Measurements from ENCODE around the gene SLC9A9. TPM values are rescaled to one million over a fixed set of nuclear protein-coding genes. Genes with fewer than 3 reads are reported as not detected.

SLC9A9 gene
- polyA plus RNA-seq, 1 of the 3 experiments (the other 2 are of a cell fraction), result 0.05 TPM

GRCh38 chr3:143640774-143641173 lies 207.5 kb downstream of the SLC9A9 start:
- Histone ChIP-seq H3K36me3 (replicated peaks in 1 of 2; ENCODE audit: control insufficient read depth in 1 of 2, insufficient read depth in 2 of 2, low read length in 1 of 2) (no peaks in the 10 kb centered on the region), H3K4me2 (no peak overlapping the region), H2AFZ (ENCODE audit: low read depth) (no peak overlapping the region), H3K4me1 (ENCODE audit: control insufficient read depth in 1 of 2, insufficient read depth in 2 of 2, low read depth in 1 of 2, low read length in 1 of 2) (no peaks in the 10 kb centered on the region; a peak in 1 of 4 replicates), H3K9me3 (peaks cover 5% of the 10 kb centered on the region; the same call in 1 of the 2 replicates), H3K27me3 (ENCODE audit: insufficient read depth) (no peaks in the 10 kb centered on the region), H4K20me1 (ENCODE audit: insufficient read depth) (no peaks in the 10 kb centered on the region), H3K9me2 (no peaks in the 10 kb centered on the region), H3K27ac (ENCODE audit: low read depth in 2 of 2, low read length in 1 of 2) (no peak overlapping the region), H3K79me2 (ENCODE audit: insufficient read depth) (no peaks in the 10 kb centered on the region), H3K4me3 (ENCODE audit: low read depth in 2 of 2, low read length in 1 of 2) (no peak overlapping the region), H3F3A (replicated peaks; ENCODE audit: insufficient read depth) (no peaks in the 10 kb centered on the region), H3K9ac (no peak overlapping the region)
- 6% methylated on average over 3 of the region's 3 CpGs for WGBS (ENCODE audit: low lambda C conversion rate)
- DNase-seq, result no peak
- ChIA-PET POLR2A (no interaction called here), CTCF (no interaction called here)
- TF ChIP-seq JUND (IDR thresholded peaks at IDR 0.05) (no peak), POLR2AphosphoS5 (IDR thresholded peaks at IDR 0.05; ENCODE audit: low read depth, low read length) (no peak), GATA2 (CRISPR knock-in tag; IDR thresholded peaks at IDR 0.05) (no peak), NFIC (IDR thresholded peaks at IDR 0.05; ENCODE audit: borderline replicate concordance) (no peak), TAF1 (IDR thresholded peaks at IDR 0.05; ENCODE audit: borderline replicate concordance, low read depth, low read length) (no peak), CTCF (IDR thresholded peaks at IDR 0.05) (no peak), SMC3 (IDR thresholded peaks at IDR 0.05; ENCODE audit: low read depth, low read length) (no peak)

DNA sequence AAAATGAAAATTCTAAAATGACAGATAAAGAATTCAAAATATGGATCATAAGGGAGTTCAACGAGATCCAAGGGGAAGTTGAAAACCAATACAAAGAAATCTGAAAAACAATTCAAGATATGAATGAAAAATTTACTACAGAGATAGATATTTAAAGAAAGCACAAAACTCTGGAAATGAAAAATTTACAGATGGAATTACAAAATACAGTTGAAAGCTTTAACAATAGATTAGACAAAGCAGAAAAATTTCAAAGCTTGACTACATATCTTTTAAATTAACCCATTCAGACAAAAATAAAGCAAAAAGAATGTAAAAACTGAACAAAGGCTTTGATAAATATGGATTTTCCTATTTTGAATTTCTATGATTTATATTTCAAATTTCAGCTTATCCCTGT lies 211.1 kb downstream of the SLC9A9 start:
- CTCF ChIA-PET, result no interaction called here
- 0% methylated on average over 1 of the region's 1 CpG for WGBS (ENCODE audit: low lambda C conversion rate)
- Histone ChIP-seq H3K9me3 (peaks cover 5% of the 10 kb centered on the region; the same call in 1 of the 2 replicates), H3K27ac (ENCODE audit: low read depth in 2 of 2, low read length in 1 of 2) (no peak overlapping the region), H3K4me3 (ENCODE audit: low read depth in 2 of 2, low read length in 1 of 2) (no peak overlapping the region), H3K4me1 (ENCODE audit: control insufficient read depth in 1 of 2, insufficient read depth in 2 of 2, low read depth in 1 of 2, low read length in 1 of 2) (no peaks in the 10 kb centered on the region), H4K20me1 (ENCODE audit: insufficient read depth) (no peaks in the 10 kb centered on the region), H3K36me3 (replicated peaks in 1 of 2; ENCODE audit: control insufficient read depth in 1 of 2, insufficient read depth in 2 of 2, low read length in 1 of 2) (no peaks in the 10 kb centered on the region), H3K9me2 (no peaks in the 10 kb centered on the region), H3K9ac (no peak overlapping the region), H3F3A (replicated peaks; ENCODE audit: insufficient read depth) (no peaks in the 10 kb centered on the region), H2AFZ (ENCODE audit: low read depth) (no peak overlapping the region), H3K27me3 (ENCODE audit: insufficient read depth) (no peaks in the 10 kb centered on the region; the same call in 1 of the 2 replicates), H3K79me2 (ENCODE audit: insufficient read depth) (no peaks in the 10 kb centered on the region), H3K4me2 (no peak overlapping the region)
- POLR2A ChIA-PET, result no interaction called here
- DNase-seq, result no peak
- TF ChIP-seq JUND (IDR thresholded peaks at IDR 0.05), result no peak

DNA sequence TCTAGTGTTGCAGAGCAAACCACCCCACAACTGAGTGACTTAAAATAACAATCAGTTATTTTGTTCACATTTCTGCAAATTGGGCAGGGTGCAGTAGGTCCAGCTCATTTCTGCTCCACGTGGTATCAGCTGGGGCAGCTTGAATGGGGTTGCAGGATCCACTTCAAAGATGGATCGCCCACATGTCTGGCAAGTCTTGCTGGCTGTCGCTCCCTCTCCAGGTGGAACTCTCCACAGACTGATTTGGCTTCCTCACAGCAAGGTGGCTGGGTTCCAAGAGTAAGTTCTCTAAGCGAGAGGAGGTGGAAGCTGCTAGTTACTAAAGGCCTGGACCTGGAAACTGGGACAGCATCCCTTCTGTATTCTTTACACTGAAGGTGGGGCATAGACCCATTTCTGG lies 213.3 kb downstream of the SLC9A9 start:
- Histone ChIP-seq H3K9me2 (no peaks in the 10 kb centered on the region), H4K20me1 (ENCODE audit: insufficient read depth) (no peaks in the 10 kb centered on the region), H3K4me2 (no peak overlapping the region), H3K27me3 (ENCODE audit: insufficient read depth) (no peaks in the 10 kb centered on the region; the same call in 1 of the 2 replicates), H3K4me1 (ENCODE audit: control insufficient read depth in 1 of 2, insufficient read depth in 2 of 2, low read depth in 1 of 2, low read length in 1 of 2) (no peaks in the 10 kb centered on the region), H3K79me2 (ENCODE audit: insufficient read depth) (no peaks in the 10 kb centered on the region), H3K4me3 (ENCODE audit: low read depth in 2 of 2, low read length in 1 of 2) (no peak overlapping the region), H2AFZ (ENCODE audit: low read depth) (no peak overlapping the region), H3K36me3 (replicated peaks in 1 of 2; ENCODE audit: control insufficient read depth in 1 of 2, insufficient read depth in 2 of 2, low read length in 1 of 2) (no peaks in the 10 kb centered on the region), H3F3A (replicated peaks; ENCODE audit: insufficient read depth) (no peaks in the 10 kb centered on the region), H3K9me3 (peaks cover 5% of the 10 kb centered on the region; the same call in 1 of the 2 replicates), H3K9ac (no peak overlapping the region), H3K27ac (ENCODE audit: low read depth in 2 of 2, low read length in 1 of 2) (no peak overlapping the region)
- ChIA-PET POLR2A (no interaction called here), CTCF (no interaction called here)
- WGBS (ENCODE audit: low lambda C conversion rate), result 0% methylated on average over 4 of the region's 4 CpGs
- DNase-seq, result no peak
- no peak for TF ChIP-seq MAX (IDR thresholded peaks at IDR 0.05; ENCODE audit: low read depth)
- no peak for TF ChIP-seq POLR2AphosphoS5 (IDR thresholded peaks at IDR 0.05; ENCODE audit: low read depth, low read length)
- no peak for TF ChIP-seq NFIC (IDR thresholded peaks at IDR 0.05; ENCODE audit: borderline replicate concordance)
- TF ChIP-seq RXRA (IDR thresholded peaks at IDR 0.05; ENCODE audit: borderline replicate concordance, low read depth), result no peak
- no peak for TF ChIP-seq YY1 (IDR thresholded peaks at IDR 0.05; ENCODE audit: low read depth)
- TF ChIP-seq, protein P1, sequence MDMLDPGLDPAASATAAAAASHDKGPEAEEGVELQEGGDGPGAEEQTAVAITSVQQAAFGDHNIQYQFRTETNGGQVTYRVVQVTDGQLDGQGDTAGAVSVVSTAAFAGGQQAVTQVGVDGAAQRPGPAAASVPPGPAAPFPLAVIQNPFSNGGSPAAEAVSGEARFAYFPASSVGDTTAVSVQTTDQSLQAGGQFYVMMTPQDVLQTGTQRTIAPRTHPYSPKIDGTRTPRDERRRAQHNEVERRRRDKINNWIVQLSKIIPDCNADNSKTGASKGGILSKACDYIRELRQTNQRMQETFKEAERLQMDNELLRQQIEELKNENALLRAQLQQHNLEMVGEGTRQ (IDR thresholded peaks at IDR 0.05; ENCODE audit: borderline replicate concordance, low read depth, low read length), result no peak
- TF ChIP-seq CHD2 (IDR thresholded peaks at IDR 0.05; ENCODE audit: low read length, partially characterized antibody), result no peak
- no peak for TF ChIP-seq EP300 (IDR thresholded peaks at IDR 0.05; ENCODE audit: borderline replicate concordance in 1 of 2, low read depth in 1 of 2, low read length in 1 of 2)
- no peak for TF ChIP-seq SMC3 (IDR thresholded peaks at IDR 0.05; ENCODE audit: low read depth, low read length)
- no peak for TF ChIP-seq MXI1 (IDR thresholded peaks at IDR 0.05; ENCODE audit: low read depth, low read length)
- TF ChIP-seq, protein P2, sequence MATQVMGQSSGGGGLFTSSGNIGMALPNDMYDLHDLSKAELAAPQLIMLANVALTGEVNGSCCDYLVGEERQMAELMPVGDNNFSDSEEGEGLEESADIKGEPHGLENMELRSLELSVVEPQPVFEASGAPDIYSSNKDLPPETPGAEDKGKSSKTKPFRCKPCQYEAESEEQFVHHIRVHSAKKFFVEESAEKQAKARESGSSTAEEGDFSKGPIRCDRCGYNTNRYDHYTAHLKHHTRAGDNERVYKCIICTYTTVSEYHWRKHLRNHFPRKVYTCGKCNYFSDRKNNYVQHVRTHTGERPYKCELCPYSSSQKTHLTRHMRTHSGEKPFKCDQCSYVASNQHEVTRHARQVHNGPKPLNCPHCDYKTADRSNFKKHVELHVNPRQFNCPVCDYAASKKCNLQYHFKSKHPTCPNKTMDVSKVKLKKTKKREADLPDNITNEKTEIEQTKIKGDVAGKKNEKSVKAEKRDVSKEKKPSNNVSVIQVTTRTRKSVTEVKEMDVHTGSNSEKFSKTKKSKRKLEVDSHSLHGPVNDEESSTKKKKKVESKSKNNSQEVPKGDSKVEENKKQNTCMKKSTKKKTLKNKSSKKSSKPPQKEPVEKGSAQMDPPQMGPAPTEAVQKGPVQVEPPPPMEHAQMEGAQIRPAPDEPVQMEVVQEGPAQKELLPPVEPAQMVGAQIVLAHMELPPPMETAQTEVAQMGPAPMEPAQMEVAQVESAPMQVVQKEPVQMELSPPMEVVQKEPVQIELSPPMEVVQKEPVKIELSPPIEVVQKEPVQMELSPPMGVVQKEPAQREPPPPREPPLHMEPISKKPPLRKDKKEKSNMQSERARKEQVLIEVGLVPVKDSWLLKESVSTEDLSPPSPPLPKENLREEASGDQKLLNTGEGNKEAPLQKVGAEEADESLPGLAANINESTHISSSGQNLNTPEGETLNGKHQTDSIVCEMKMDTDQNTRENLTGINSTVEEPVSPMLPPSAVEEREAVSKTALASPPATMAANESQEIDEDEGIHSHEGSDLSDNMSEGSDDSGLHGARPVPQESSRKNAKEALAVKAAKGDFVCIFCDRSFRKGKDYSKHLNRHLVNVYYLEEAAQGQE (IDR thresholded peaks at IDR 0.05; ENCODE audit: low read depth, low read length), result no peak
- no peak for TF ChIP-seq MEF2A (IDR thresholded peaks at IDR 0.05; ENCODE audit: borderline replicate concordance, low read depth)

All from SK-N-SH (cell line).